GM12878 (cell line): ENCODE data around the gene ACACA.

Experiments
- BACH1 ChIP-seq: fragments of 450-650 bp; IDR thresholded peaks from 2 replicates; pipeline ENCODE4 v1.6.1; 2017; ENCODE audit warnings: mild to moderate bottlenecking, borderline replicate concordance
- BCL11A ChIP-seq: IDR thresholded peaks from 2 replicates; pipeline ENCODE4 v1.6.1; 2011; ENCODE audit warnings: low read depth, low read length
- CTCF ChIP-seq, 3 experiments: IDR thresholded peaks in 2 of 3; conservative IDR thresholded peaks in 1 of 3; 2 replicates each; pipeline ENCODE4 v1.5.1; 2011; ENCODE audit warnings: low read depth in 3 of 3, low read length in 3 of 3, mild to moderate bottlenecking in 3 of 3, control low read depth in 2 of 3, moderate library complexity in 2 of 3, inconsistent platforms in 1 of 3, mixed read lengths in 1 of 3; ENCODE audit not compliant: control insufficient read depth in 2 of 3, insufficient read depth in 1 of 3; ENCODE audit errors: extremely low read depth in 1 of 3
- ESRRA ChIP-seq: IDR thresholded peaks from 2 replicates; pipeline ENCODE4 v1.6.1; 2012; ENCODE audit warnings: mild to moderate bottlenecking, low read length, improper control_type of control experiment
- POLR2A ChIP-seq: IDR thresholded peaks from 2 replicates; pipeline ENCODE4 v1.6.1; 2011; ENCODE audit warnings: low read depth, mild to moderate bottlenecking, low read length
- SP1 ChIP-seq: IDR thresholded peaks from one replicate; pipeline ENCODE4 v1.6.1; 2011; ENCODE audit warnings: low read depth, low read length
- TAF1 ChIP-seq: IDR thresholded peaks from 2 replicates; pipeline ENCODE4 v1.6.1; 2011; ENCODE audit warnings: mild to moderate bottlenecking, low read depth, low read length, borderline replicate concordance
- TF ChIP-seq, protein P1 (sequence below): fragments of 450-650 bp; IDR thresholded peaks from 2 replicates; pipeline ENCODE4 v1.6.1; 2017; ENCODE audit warnings: antibody characterized with exemption, mild to moderate bottlenecking, moderate library complexity
- TF ChIP-seq, protein P2 (sequence below): IDR thresholded peaks from 2 replicates; pipeline ENCODE4 v1.6.1; 2012; ENCODE audit warnings: mild to moderate bottlenecking, low read depth, low read length

DNA sequence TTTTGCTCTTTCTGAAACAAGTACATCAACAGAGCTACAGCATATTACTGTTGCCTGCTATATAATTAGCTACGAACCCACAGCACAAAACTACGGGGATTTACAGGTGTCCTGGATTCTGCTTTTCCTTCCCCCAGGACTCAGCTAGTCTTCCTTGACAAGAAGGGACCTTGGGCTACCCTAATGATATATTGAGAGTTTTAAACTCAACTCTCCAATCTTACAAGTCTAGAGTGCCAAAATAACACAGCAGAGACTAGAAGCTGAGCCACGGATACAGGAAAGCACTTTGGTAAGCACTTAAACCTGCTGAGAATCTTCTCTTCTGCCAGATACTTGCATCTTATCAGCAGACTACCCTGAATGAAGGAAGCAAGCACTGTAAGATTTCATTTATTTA lies 192.2 kb downstream of the ACACA start:
- TF ChIP-seq BCL11A (no peak), BACH1 (no peak), CTCF (IDR thresholded peaks at IDR 0.05 in 2 of 3, conservative IDR thresholded peaks at IDR 0.05 in 1 of 3; ENCODE audit: control insufficient read depth in 2 of 3, extremely low read depth in 1 of 3, insufficient read depth in 1 of 3, low read depth in 3 of 3, low read length in 3 of 3) (no peak), SP1 (no peak), POLR2A (no peak), ESRRA (no peak), TAF1 (no peak)
- TF ChIP-seq, protein P1, sequence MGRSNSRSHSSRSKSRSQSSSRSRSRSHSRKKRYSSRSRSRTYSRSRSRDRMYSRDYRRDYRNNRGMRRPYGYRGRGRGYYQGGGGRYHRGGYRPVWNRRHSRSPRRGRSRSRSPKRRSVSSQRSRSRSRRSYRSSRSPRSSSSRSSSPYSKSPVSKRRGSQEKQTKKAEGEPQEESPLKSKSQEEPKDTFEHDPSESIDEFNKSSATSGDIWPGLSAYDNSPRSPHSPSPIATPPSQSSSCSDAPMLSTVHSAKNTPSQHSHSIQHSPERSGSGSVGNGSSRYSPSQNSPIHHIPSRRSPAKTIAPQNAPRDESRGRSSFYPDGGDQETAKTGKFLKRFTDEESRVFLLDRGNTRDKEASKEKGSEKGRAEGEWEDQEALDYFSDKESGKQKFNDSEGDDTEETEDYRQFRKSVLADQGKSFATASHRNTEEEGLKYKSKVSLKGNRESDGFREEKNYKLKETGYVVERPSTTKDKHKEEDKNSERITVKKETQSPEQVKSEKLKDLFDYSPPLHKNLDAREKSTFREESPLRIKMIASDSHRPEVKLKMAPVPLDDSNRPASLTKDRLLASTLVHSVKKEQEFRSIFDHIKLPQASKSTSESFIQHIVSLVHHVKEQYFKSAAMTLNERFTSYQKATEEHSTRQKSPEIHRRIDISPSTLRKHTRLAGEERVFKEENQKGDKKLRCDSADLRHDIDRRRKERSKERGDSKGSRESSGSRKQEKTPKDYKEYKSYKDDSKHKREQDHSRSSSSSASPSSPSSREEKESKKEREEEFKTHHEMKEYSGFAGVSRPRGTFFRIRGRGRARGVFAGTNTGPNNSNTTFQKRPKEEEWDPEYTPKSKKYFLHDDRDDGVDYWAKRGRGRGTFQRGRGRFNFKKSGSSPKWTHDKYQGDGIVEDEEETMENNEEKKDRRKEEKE, result no peak
- TF ChIP-seq, protein P2, sequence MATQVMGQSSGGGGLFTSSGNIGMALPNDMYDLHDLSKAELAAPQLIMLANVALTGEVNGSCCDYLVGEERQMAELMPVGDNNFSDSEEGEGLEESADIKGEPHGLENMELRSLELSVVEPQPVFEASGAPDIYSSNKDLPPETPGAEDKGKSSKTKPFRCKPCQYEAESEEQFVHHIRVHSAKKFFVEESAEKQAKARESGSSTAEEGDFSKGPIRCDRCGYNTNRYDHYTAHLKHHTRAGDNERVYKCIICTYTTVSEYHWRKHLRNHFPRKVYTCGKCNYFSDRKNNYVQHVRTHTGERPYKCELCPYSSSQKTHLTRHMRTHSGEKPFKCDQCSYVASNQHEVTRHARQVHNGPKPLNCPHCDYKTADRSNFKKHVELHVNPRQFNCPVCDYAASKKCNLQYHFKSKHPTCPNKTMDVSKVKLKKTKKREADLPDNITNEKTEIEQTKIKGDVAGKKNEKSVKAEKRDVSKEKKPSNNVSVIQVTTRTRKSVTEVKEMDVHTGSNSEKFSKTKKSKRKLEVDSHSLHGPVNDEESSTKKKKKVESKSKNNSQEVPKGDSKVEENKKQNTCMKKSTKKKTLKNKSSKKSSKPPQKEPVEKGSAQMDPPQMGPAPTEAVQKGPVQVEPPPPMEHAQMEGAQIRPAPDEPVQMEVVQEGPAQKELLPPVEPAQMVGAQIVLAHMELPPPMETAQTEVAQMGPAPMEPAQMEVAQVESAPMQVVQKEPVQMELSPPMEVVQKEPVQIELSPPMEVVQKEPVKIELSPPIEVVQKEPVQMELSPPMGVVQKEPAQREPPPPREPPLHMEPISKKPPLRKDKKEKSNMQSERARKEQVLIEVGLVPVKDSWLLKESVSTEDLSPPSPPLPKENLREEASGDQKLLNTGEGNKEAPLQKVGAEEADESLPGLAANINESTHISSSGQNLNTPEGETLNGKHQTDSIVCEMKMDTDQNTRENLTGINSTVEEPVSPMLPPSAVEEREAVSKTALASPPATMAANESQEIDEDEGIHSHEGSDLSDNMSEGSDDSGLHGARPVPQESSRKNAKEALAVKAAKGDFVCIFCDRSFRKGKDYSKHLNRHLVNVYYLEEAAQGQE, result no peak
